SIG-M5 (cell line): ENCODE measurements around the gene BAIAP3.

Experiments used
- DNase-seq: peaks from one replicate; lab custom pipeline; 2025; lab: John Stamatoyannopoulos, UW

BAIAP3 gene

GRCh38 chr16:1394367-1394951 is 61.0 kb downstream of the BAIAP3 start:
- DNase-seq: no peak

- no peak for DNase-seq
Observed at GRCh38 chr16:1395444-1396031, 62.1 kb downstream of the BAIAP3 start.

GRCh38 chr16:1397779-1398178 is 64.3 kb downstream of the BAIAP3 start:
- no peak for DNase-seq

- DNase-seq: no peak
Observed at GRCh38 chr16:1398351-1398750, 64.9 kb downstream of the BAIAP3 start.
